SK-N-SH (cell line): ENCODE data around the gene C4orf50.

Experiments used
- GATA2 ChIP-seq: sonication (generic); formaldehyde crosslinking; IDR thresholded peaks from 2 replicates; pipeline ENCODE4 v1.5.0; 2020; ENCODE audit warnings: mild to moderate bottlenecking, missing genetic modification reagents
- NRF1 ChIP-seq: IDR thresholded peaks from 2 replicates; pipeline ENCODE4 v1.6.1; 2012; ENCODE audit warnings: low read depth, mild to moderate bottlenecking, low read length
- POLR2AphosphoS5 ChIP-seq: IDR thresholded peaks from 2 replicates; pipeline ENCODE4 v1.6.1; 2012; ENCODE audit warnings: low read depth, low read length
- TF ChIP-seq, protein P1 (sequence below): fragments of 200-600 bp; sonication (generic); IDR thresholded peaks from 2 replicates; pipeline ENCODE4 v1.6.1; 2017; ENCODE audit warnings: antibody characterized with exemption, mild to moderate bottlenecking, moderate library complexity
- TF ChIP-seq, protein P2 (sequence below): IDR thresholded peaks from 2 replicates; pipeline ENCODE4 v1.4.0; 2012; ENCODE audit warnings: low read depth, borderline replicate concordance
- TF ChIP-seq, protein P3 (sequence below): IDR thresholded peaks from 2 replicates; pipeline ENCODE4; 2012

DNA sequence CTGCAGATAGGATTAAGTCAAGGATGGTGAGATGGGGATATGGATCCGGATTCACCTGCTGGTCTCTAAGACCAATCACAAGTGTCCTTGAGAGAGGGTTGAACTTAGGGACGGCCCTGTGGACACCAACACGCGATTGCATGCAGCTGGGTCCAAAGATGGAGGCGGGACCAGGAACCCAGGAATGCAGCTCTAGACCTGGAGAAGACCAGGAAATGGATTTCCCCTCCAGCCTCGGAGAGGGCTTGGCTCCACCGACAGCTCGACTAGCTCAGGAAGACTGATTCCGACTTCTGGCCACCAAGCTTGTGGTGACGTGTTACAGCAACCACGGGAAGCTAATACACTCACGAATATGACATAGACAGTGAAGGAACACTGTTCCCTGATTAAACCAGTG is 4.7 kb downstream of the C4orf50 start:
- TF ChIP-seq, protein P1, sequence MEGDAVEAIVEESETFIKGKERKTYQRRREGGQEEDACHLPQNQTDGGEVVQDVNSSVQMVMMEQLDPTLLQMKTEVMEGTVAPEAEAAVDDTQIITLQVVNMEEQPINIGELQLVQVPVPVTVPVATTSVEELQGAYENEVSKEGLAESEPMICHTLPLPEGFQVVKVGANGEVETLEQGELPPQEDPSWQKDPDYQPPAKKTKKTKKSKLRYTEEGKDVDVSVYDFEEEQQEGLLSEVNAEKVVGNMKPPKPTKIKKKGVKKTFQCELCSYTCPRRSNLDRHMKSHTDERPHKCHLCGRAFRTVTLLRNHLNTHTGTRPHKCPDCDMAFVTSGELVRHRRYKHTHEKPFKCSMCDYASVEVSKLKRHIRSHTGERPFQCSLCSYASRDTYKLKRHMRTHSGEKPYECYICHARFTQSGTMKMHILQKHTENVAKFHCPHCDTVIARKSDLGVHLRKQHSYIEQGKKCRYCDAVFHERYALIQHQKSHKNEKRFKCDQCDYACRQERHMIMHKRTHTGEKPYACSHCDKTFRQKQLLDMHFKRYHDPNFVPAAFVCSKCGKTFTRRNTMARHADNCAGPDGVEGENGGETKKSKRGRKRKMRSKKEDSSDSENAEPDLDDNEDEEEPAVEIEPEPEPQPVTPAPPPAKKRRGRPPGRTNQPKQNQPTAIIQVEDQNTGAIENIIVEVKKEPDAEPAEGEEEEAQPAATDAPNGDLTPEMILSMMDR: no peak
- TF ChIP-seq, protein P2, sequence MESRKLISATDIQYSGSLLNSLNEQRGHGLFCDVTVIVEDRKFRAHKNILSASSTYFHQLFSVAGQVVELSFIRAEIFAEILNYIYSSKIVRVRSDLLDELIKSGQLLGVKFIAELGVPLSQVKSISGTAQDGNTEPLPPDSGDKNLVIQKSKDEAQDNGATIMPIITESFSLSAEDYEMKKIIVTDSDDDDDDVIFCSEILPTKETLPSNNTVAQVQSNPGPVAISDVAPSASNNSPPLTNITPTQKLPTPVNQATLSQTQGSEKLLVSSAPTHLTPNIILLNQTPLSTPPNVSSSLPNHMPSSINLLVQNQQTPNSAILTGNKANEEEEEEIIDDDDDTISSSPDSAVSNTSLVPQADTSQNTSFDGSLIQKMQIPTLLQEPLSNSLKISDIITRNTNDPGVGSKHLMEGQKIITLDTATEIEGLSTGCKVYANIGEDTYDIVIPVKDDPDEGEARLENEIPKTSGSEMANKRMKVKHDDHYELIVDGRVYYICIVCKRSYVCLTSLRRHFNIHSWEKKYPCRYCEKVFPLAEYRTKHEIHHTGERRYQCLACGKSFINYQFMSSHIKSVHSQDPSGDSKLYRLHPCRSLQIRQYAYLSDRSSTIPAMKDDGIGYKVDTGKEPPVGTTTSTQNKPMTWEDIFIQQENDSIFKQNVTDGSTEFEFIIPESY: no peak
- TF ChIP-seq POLR2AphosphoS5 (no peak), NRF1 (no peak), GATA2 (no peak)
- TF ChIP-seq, protein P3, sequence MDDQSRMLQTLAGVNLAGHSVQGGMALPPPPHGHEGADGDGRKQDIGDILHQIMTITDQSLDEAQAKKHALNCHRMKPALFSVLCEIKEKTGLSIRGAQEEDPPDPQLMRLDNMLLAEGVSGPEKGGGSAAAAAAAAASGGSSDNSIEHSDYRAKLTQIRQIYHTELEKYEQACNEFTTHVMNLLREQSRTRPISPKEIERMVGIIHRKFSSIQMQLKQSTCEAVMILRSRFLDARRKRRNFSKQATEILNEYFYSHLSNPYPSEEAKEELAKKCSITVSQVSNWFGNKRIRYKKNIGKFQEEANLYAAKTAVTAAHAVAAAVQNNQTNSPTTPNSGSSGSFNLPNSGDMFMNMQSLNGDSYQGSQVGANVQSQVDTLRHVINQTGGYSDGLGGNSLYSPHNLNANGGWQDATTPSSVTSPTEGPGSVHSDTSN: no peak
